Activated naive CD4-positive, alpha-beta T cell treated with anti-CD3 and anti-CD28 coated beads for 36 hours (primary cell): ENCODE measurements around the gene COA8. TPM values are rescaled to one million over a fixed set of nuclear protein-coding genes. Genes with fewer than 3 reads are reported as not detected.
"Not testable (repeated sequence)": the region's sequence is repeated elsewhere in the genome, so short reads cannot be mapped to it uniquely, and the experiment has no call there.

Experiments
- CTCF ChIA-PET: fragments of 350-600 bp; sonication (Branson Sonifier 250); formaldehyde crosslinking; loops from one replicate; lab custom pipeline; 2021; ENCODE audit warnings: antibody characterized with exemption; lab: Charles Lee
- DNase-seq: peaks from one replicate; pipeline ENCODE4 v3.0.0-alpha.2; 2020
- H3K27ac Mint-ChIP-seq: one replicate; pipeline ENCODE4 v1.8.0; 2021; ENCODE audit warnings: mild to moderate bottlenecking, mixed read lengths
- H3K27me3 Mint-ChIP-seq: one replicate; pipeline ENCODE4 v1.8.0; 2021; ENCODE audit warnings: low read depth, mixed read lengths
- H3K36me3 Mint-ChIP-seq: one replicate; pipeline ENCODE4 v1.8.0; 2021; ENCODE audit warnings: low read depth, mixed read lengths
- H3K4me1 Mint-ChIP-seq: one replicate; pipeline ENCODE4 v1.8.0; 2021; ENCODE audit warnings: low read depth, mixed read lengths
- H3K4me3 Mint-ChIP-seq: one replicate; pipeline ENCODE4 v1.8.0; 2021; ENCODE audit warnings: mild to moderate bottlenecking, moderate library complexity, mixed read lengths
- H3K9me3 Mint-ChIP-seq: one replicate; pipeline ENCODE4 v1.8.0; 2021; ENCODE audit warnings: mixed read lengths
- intact Hi-C: fragments of 100-400 bp; cut with micrococcal nuclease; formaldehyde crosslinking; loops from one replicate; pipeline ENCODE4 v1.15.1; 2023
- total RNA-seq, 2 experiments: library from RNA; stranded (reverse); gene quantifications; one replicate each; pipeline ENCODE4 v1.2.3, GENCODE V29; 2021

COA8 gene
- total RNA-seq, 2 experiments from 2014 or later: 36.8 to 48.4 TPM

- Mint-ChIP-seq H3K4me1 (no peaks in the 10 kb centered on the region), H3K27me3 (no peaks in the 10 kb centered on the region), H3K4me3 (no peak overlapping the region), H3K36me3 (peaks cover 7% of the 10 kb centered on the region), H3K27ac (no peak overlapping the region), H3K9me3 (no peaks in the 10 kb centered on the region)
- DNase-seq: no peak
- intact Hi-C loops: no loop called here
- CTCF ChIA-PET: no interaction called here
Measured at GRCh38 chr14:103581206-103581605, 18.4 kb downstream of the COA8 start.

- Mint-ChIP-seq H3K27me3 (no peaks in the 10 kb centered on the region), H3K4me1 (no peaks in the 10 kb centered on the region), H3K27ac (no peak overlapping the region), H3K36me3 (peaks cover 4% of the 10 kb centered on the region), H3K9me3 (no peaks in the 10 kb centered on the region), H3K4me3 (no peak overlapping the region)
- intact Hi-C loops: no loop called here
- DNase-seq: no peak
- CTCF ChIA-PET: no interaction called here
Measured at GRCh38 chr14:103581954-103582703, 19.4 kb downstream of the COA8 start.

GRCh38 chr14:103584326-103584915 lies 21.7 kb downstream of the COA8 start:
- CTCF ChIA-PET: interaction anchor here (0.8 kb wide), 1 partner anchor 10 kb away, joined by 4 read pairs; no protein-coding TSS in a partner anchor
- no peaks in the 10 kb centered on the region for H3K4me1 Mint-ChIP-seq
- H3K4me3 Mint-ChIP-seq: no peak overlapping the region
- no peak overlapping the region for H3K27ac Mint-ChIP-seq
- no peaks in the 10 kb centered on the region for H3K27me3 Mint-ChIP-seq
- DNase-seq: no peak
- intact Hi-C loops: no loop called here
- H3K36me3 Mint-ChIP-seq: peaks cover 2% of the 10 kb centered on the region
- H3K9me3 Mint-ChIP-seq: no peaks in the 10 kb centered on the region

GRCh38 chr14:103593577-103593976 lies 30.8 kb downstream of the COA8 start:
- Mint-ChIP-seq H3K4me1 (peaks cover 3% of the 10 kb centered on the region), H3K9me3 (no peaks in the 10 kb centered on the region), H3K36me3 (no peaks in the 10 kb centered on the region), H3K27me3 (no peaks in the 10 kb centered on the region), H3K4me3 (no peak overlapping the region), H3K27ac (no peak overlapping the region)
- intact Hi-C loops: no loop called here
- DNase-seq: no peak
- CTCF ChIA-PET: interaction anchor here (0.7 to 0.8 kb wide), 3 partner anchors 9 to 22 kb away, joined by 3 to 5 read pairs (median 4); no protein-coding TSS in a partner anchor

- no peak for DNase-seq
- CTCF ChIA-PET: interaction anchor here (0.7 to 0.8 kb wide), 2 partner anchors 10 to 20 kb away, joined by 3 to 4 read pairs; no protein-coding TSS in a partner anchor
- Mint-ChIP-seq H3K27me3 (no peaks in the 10 kb centered on the region), H3K4me3 (no peak overlapping the region), H3K36me3 (no peaks in the 10 kb centered on the region), H3K9me3 (no peaks in the 10 kb centered on the region), H3K27ac (no peak overlapping the region), H3K4me1 (peaks cover 3% of the 10 kb centered on the region)
- intact Hi-C loops: no loop called here
Measured at GRCh38 chr14:103594265-103594664, 31.5 kb downstream of the COA8 start.

- no peak for DNase-seq
- Mint-ChIP-seq H3K36me3 (no peaks in the 10 kb centered on the region), H3K4me3 (no peak overlapping the region), H3K27me3 (no peaks in the 10 kb centered on the region), H3K4me1 (peaks cover 3% of the 10 kb centered on the region), H3K27ac (no peak overlapping the region), H3K9me3 (no peaks in the 10 kb centered on the region)
- intact Hi-C loops: no loop called here
- CTCF ChIA-PET: interaction anchor here (0.6 kb wide), 1 partner anchor 303 kb away, joined by 3 read pairs; no protein-coding TSS in a partner anchor
Measured at GRCh38 chr14:103597623-103598377, 35.0 kb downstream of the COA8 start.

- intact Hi-C loops: no loop called here
- H3K27me3 Mint-ChIP-seq: no peaks in the 10 kb centered on the region
- H3K36me3 Mint-ChIP-seq: no peaks in the 10 kb centered on the region
- no peak for DNase-seq
- no peaks in the 10 kb centered on the region for H3K4me1 Mint-ChIP-seq
- H3K9me3 Mint-ChIP-seq: no peaks in the 10 kb centered on the region
- CTCF ChIA-PET: interaction anchor here (0.6 kb wide), 1 partner anchor 49 kb away, joined by 4 read pairs; no protein-coding TSS in a partner anchor
- no peak overlapping the region for H3K4me3 Mint-ChIP-seq
- no peak overlapping the region for H3K27ac Mint-ChIP-seq
Measured at GRCh38 chr14:103600503-103600902, 37.7 kb downstream of the COA8 start.

GRCh38 chr14:103604620-103605019 lies 41.9 kb downstream of the COA8 start:
- Mint-ChIP-seq H3K27ac (no peak overlapping the region), H3K4me3 (no peak overlapping the region), H3K36me3 (no peaks in the 10 kb centered on the region), H3K27me3 (peaks cover 3% of the 10 kb centered on the region), H3K9me3 (no peaks in the 10 kb centered on the region), H3K4me1 (peaks cover 16% of the 10 kb centered on the region)
- intact Hi-C loops: no loop called here
- no peak for DNase-seq
- CTCF ChIA-PET: no interaction called here

- peaks cover 16% of the 10 kb centered on the region for H3K4me1 Mint-ChIP-seq
Measured at GRCh38 chr14:103606963-103607668, 44.4 kb downstream of the COA8 start.

GRCh38 chr14:103607822-103608221 lies 45.1 kb downstream of the COA8 start:
- Mint-ChIP-seq H3K27ac (no peak overlapping the region), H3K36me3 (peaks cover 5% of the 10 kb centered on the region), H3K4me3 (peak overlapping the region; percentile 61), H3K27me3 (peaks cover 3% of the 10 kb centered on the region), H3K9me3 (peaks cover 11% of the 10 kb centered on the region), H3K4me1 (peaks cover 16% of the 10 kb centered on the region)
- intact Hi-C loops: no loop called here
- CTCF ChIA-PET: interaction anchor here (1.0 kb wide), 1 partner anchor 21 kb away, joined by 3 read pairs; the partner anchor contains the start of gene KLC1
- no peak for DNase-seq

More at GRCh38 chr14:103606963-103607668, 44.4 kb downstream of the COA8 start:
- intact Hi-C loops: no loop called here
- peaks cover 11% of the 10 kb centered on the region for H3K9me3 Mint-ChIP-seq
- CTCF ChIA-PET: interaction anchor here (1.0 kb wide), 1 partner anchor 22 kb away, joined by 3 read pairs; the partner anchor contains the start of gene KLC1
- H3K27ac Mint-ChIP-seq: no peak overlapping the region
- peak; percentile 73 for DNase-seq
- H3K36me3 Mint-ChIP-seq: peaks cover 5% of the 10 kb centered on the region
- H3K4me3 Mint-ChIP-seq: peak overlapping the region; percentile 61
- H3K27me3 Mint-ChIP-seq: peaks cover 3% of the 10 kb centered on the region

- DNase-seq, CTCF ChIA-PET, H3K36me3 Mint-ChIP-seq, H3K27ac Mint-ChIP-seq, H3K27me3 Mint-ChIP-seq, intact Hi-C loops, H3K4me3 Mint-ChIP-seq: not testable (repeated sequence)
- H3K4me1 Mint-ChIP-seq: peaks cover 16% of the 10 kb centered on the region
- peaks cover 11% of the 10 kb centered on the region for H3K9me3 Mint-ChIP-seq
Measured at GRCh38 chr14:103609081-103609480, 46.3 kb downstream of the COA8 start.
